Body of pancreas (tissue), 4 donors: ENCODE measurements around the gene NRP2. TPM values are rescaled to one million over a fixed set of nuclear protein-coding genes. Genes with fewer than 3 reads are reported as not detected.
A peak's percentile ranks its signal among the peaks of the same experiment; 100 is the strongest.

ENCODE experiments used
- ATAC-seq: fragments of 150-250 bp; one replicate; pipeline ENCODE4 v1.9.1; 2016
- DNase-seq, 4 donors: peaks; one replicate each; pipeline ENCODE4 v3.0.0-alpha.2; 2019
- H3K27ac ChIP-seq, 4 donors: fragments of 200-600 bp; sonication (generic); 1 replicate in 3 of 4; 2 replicates in 1 of 4; pipeline versions ENCODE4 v1.5.1 to v1.6.1; 2016 to 2019; ENCODE audit warnings: mild to moderate bottlenecking in 1 of 4, mixed read lengths in 1 of 4, moderate library complexity in 1 of 4
- H3K27me3 ChIP-seq, 2 donors: fragments of 200-600 bp; sonication (generic); one replicate each; pipeline ENCODE4 v1.6.0; 2016; ENCODE audit warnings: mild to moderate bottlenecking in 1 of 2
- H3K36me3 ChIP-seq, 2 donors: fragments of 200-600 bp; sonication (generic); replicated peaks in 1 of 2; 2 replicates each; pipeline ENCODE4 v1.5.1; 2016; ENCODE audit warnings: low read depth in 2 of 2; ENCODE audit not compliant: insufficient read depth in 1 of 2
- H3K4me1 ChIP-seq: fragments of 200-600 bp; sonication (generic); one replicate; pipeline ENCODE4 v1.6.0; 2016
- H3K4me3 ChIP-seq, 2 donors: fragments of 200-600 bp; sonication (generic); 1 replicate in 1 of 2; 2 replicates in 1 of 2; pipeline ENCODE4 v1.5.1; 2016 to 2019
- H3K9me3 ChIP-seq, 3 donors: fragments of 200-600 bp; sonication (generic); 1 replicate in 2 of 3; 2 replicates in 1 of 3; pipeline ENCODE4 v1.5.1; 2016
- POLR2A ChIP-seq, 3 donors: fragments of 450-650 bp; IDR thresholded peaks; one replicate each; pipeline ENCODE4 v1.6.1; 2016; ENCODE audit warnings: antibody characterized with exemption in 3 of 3, mild to moderate bottlenecking in 2 of 3
- WGBS, 2 donors: methylation state at CpG; one replicate each; pipeline ENCODE4 v1.1.5; 2017; 5-methylcytosine and 5-hydroxymethylcytosine counted together
- intact Hi-C: fragments of 100-400 bp; cut with DNase I; formaldehyde crosslinking; loops from one replicate; pipeline ENCODE4 v1.15.1; 2023
- total RNA-seq, 2 donors: library from RNA; depleted of rRNA; stranded (reverse); fragments of >200 nt; gene quantifications; one replicate each; pipeline ENCODE4 v1.1.0, GENCODE V29; 2016
- TF ChIP-seq, protein P1 (sequence below), 7 experiments: fragments of 450-650 bp in 4 of 7; fragments of 200-600 bp in 3 of 7; sonication (generic) in 3 of 7; IDR thresholded peaks; one replicate each; pipeline ENCODE4 v1.5.1; 2016 to 2019; ENCODE audit warnings: antibody characterized with exemption in 7 of 7

NRP2 gene
- total RNA-seq, 2 donors from 2014 or later, result 5.7 to 7.6 TPM

GRCh38 chr2:205752296-205752820 is 70.1 kb downstream of the NRP2 start:
- DNase-seq, result no peak
- Histone ChIP-seq H3K4me3 (no peak overlapping the region), H3K36me3 (no peaks in the 10 kb centered on the region), H3K4me1 (no peaks in the 10 kb centered on the region), H3K27ac (no peak overlapping the region), H3K27me3 (no peaks in the 10 kb centered on the region), H3K9me3 (no peaks in the 10 kb centered on the region)
- intact Hi-C loops, result no loop called here
- no peak for TF ChIP-seq POLR2A (IDR thresholded peaks at IDR 0.05)
- TF ChIP-seq, protein P1, sequence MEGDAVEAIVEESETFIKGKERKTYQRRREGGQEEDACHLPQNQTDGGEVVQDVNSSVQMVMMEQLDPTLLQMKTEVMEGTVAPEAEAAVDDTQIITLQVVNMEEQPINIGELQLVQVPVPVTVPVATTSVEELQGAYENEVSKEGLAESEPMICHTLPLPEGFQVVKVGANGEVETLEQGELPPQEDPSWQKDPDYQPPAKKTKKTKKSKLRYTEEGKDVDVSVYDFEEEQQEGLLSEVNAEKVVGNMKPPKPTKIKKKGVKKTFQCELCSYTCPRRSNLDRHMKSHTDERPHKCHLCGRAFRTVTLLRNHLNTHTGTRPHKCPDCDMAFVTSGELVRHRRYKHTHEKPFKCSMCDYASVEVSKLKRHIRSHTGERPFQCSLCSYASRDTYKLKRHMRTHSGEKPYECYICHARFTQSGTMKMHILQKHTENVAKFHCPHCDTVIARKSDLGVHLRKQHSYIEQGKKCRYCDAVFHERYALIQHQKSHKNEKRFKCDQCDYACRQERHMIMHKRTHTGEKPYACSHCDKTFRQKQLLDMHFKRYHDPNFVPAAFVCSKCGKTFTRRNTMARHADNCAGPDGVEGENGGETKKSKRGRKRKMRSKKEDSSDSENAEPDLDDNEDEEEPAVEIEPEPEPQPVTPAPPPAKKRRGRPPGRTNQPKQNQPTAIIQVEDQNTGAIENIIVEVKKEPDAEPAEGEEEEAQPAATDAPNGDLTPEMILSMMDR (IDR thresholded peaks at IDR 0.05), result no peak
- WGBS, 2 donors, result 88 to 90% methylated on average over 4 of the region's 4 CpGs
- no peak for ATAC-seq

GRCh38 chr2:205752924-205753323 is 70.6 kb downstream of the NRP2 start:
- H3K4me3 ChIP-seq, result no peak overlapping the region
- intact Hi-C loops, result no loop called here
- 80 to 83% methylated on average over 8 of the region's 8 CpGs for WGBS, 2 donors
- no peaks in the 10 kb centered on the region for H3K9me3 ChIP-seq
- no peaks in the 10 kb centered on the region for H3K36me3 ChIP-seq
- no peak for DNase-seq
- no peaks in the 10 kb centered on the region for H3K4me1 ChIP-seq
- TF ChIP-seq, protein P1 (IDR thresholded peaks at IDR 0.05), result no peak
- TF ChIP-seq POLR2A (IDR thresholded peaks at IDR 0.05), result no peak
- H3K27ac ChIP-seq, result no peak overlapping the region
- no peak for ATAC-seq
- no peaks in the 10 kb centered on the region for H3K27me3 ChIP-seq

- no peaks in the 10 kb centered on the region for H3K36me3 ChIP-seq
- H3K27me3 ChIP-seq, result no peaks in the 10 kb centered on the region
- H3K4me3 ChIP-seq, result no peak overlapping the region
- H3K9me3 ChIP-seq, result no peaks in the 10 kb centered on the region
- DNase-seq (no peak), ATAC-seq (no peak)
- H3K4me1 ChIP-seq, result no peaks in the 10 kb centered on the region
- intact Hi-C loops, result no loop called here
- TF ChIP-seq, protein P1 (IDR thresholded peaks at IDR 0.05), result no peak
- TF ChIP-seq POLR2A (IDR thresholded peaks at IDR 0.05), result no peak
- 73 to 77% methylated on average over 5 to 6 of the region's 6 CpGs for WGBS, 2 donors
- peak overlapping the region in 1 of 4 donors; percentile 11 for H3K27ac ChIP-seq
Observed at GRCh38 chr2:205754285-205754923, 72.1 kb downstream of the NRP2 start.

- Histone ChIP-seq H3K27ac (peak overlapping the region in 1 of 4 donors; percentile 11), H3K36me3 (no peaks in the 10 kb centered on the region), H3K27me3 (no peaks in the 10 kb centered on the region), H3K4me1 (no peaks in the 10 kb centered on the region), H3K9me3 (no peaks in the 10 kb centered on the region), H3K4me3 (no peak overlapping the region)
- TF ChIP-seq POLR2A (IDR thresholded peaks at IDR 0.05), result no peak
- TF ChIP-seq, protein P1 (IDR thresholded peaks at IDR 0.05), result no peak
- intact Hi-C loops, result no loop called here
- ATAC-seq (no peak), DNase-seq (peak in 1 of 4 donors; percentile 37)
- WGBS, 2 donors, result 59 to 70% methylated on average over 5 of the region's 5 CpGs
Observed at GRCh38 chr2:205754924-205755321, 72.6 kb downstream of the NRP2 start.

DNA sequence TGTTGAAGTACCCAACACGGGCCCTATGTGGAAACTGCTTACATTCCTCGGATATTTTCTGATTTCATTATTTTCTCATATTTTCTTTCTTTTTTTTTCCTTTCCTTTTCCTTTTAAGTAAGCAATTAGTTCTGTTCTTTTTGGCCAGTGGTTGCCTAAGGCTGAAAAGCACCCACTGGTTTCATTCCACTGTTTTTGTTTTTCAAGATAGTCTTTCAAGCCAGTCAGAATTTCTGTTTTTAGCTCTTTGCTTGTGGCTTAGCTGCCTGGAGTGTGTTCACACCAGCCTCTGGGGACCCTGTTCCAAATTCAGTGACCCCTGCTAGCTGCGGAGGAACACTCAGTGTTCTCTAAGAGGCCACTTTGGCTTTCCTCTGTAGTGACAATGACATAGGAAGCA is 73.6 kb downstream of the NRP2 start:
- Histone ChIP-seq H3K27ac (no peak overlapping the region), H3K36me3 (no peaks in the 10 kb centered on the region), H3K9me3 (no peaks in the 10 kb centered on the region), H3K4me1 (no peaks in the 10 kb centered on the region), H3K27me3 (no peaks in the 10 kb centered on the region), H3K4me3 (no peak overlapping the region)
- DNase-seq (no peak), ATAC-seq (no peak)
- intact Hi-C loops, result no loop called here
- WGBS, 2 donors, result 71 to 73% methylated on average over 3 of the region's 3 CpGs
- TF ChIP-seq POLR2A (IDR thresholded peaks at IDR 0.05), result no peak
- TF ChIP-seq, protein P1 (IDR thresholded peaks at IDR 0.05), result no peak
